GM23338 (cell line): ENCODE data around the gene ALDH7A1. TPM values are rescaled to one million over a fixed set of nuclear protein-coding genes. Genes with fewer than 3 reads are reported as not detected.

ENCODE experiments used
- ATAC-seq: fragments of 200-7000 bp; cut with Tn5 transposase; 3 replicates; pipeline ENCODE4 v1.9.1; 2020
- DNase-seq: peaks from one replicate; pipeline ENCODE4 v3.0.0-alpha.2; 2015; ENCODE audit warnings: low spot score
- H2AFZ ChIP-seq: fragments of 200-600 bp; sonication (generic); 2 replicates; pipeline ENCODE4 v1.8.0; 2016; ENCODE audit warnings: antibody characterized with exemption, mild to moderate bottlenecking, moderate library complexity
- H3F3A ChIP-seq: fragments of 200-600 bp; sonication (generic); replicated peaks from 2 replicates; pipeline ENCODE4 v1.8.0; 2017; ENCODE audit warnings: antibody characterized with exemption, mixed run types, low read depth
- H3K27ac ChIP-seq: fragments of 200-600 bp; sonication (generic); 2 replicates; pipeline ENCODE4 v1.6.1; 2016; ENCODE audit warnings: low read depth
- H3K27me3 ChIP-seq: fragments of 200-600 bp; sonication (generic); 2 replicates; pipeline ENCODE4 v1.8.0; 2016; ENCODE audit warnings: mild to moderate bottlenecking, mixed run types, moderate library complexity; ENCODE audit not compliant: insufficient read depth
- H3K36me3 ChIP-seq: fragments of 200-600 bp; sonication (generic); 2 replicates; pipeline ENCODE4 v1.8.0; 2016; ENCODE audit warnings: mild to moderate bottlenecking; ENCODE audit not compliant: insufficient read depth
- H3K4me1 ChIP-seq: fragments of 200-600 bp; sonication (generic); 2 replicates; pipeline ENCODE4 v1.8.0; 2016; ENCODE audit warnings: mild to moderate bottlenecking, moderate library complexity; ENCODE audit not compliant: insufficient read depth
- H3K4me2 ChIP-seq: fragments of 200-600 bp; sonication (generic); 2 replicates; pipeline ENCODE4 v1.7.1; 2017; ENCODE audit warnings: mixed run types
- H3K4me3 ChIP-seq: fragments of 200-600 bp; sonication (generic); 2 replicates; pipeline ENCODE4 v1.6.1; 2016; ENCODE audit warnings: mixed run types
- H3K79me2 ChIP-seq: fragments of 200-600 bp; sonication (generic); replicated peaks from 2 replicates; pipeline ENCODE4 v1.8.0; 2017; ENCODE audit warnings: mild to moderate bottlenecking; ENCODE audit not compliant: insufficient read depth
- H3K9me2 ChIP-seq: fragments of 200-600 bp; sonication (generic); 2 replicates; pipeline ENCODE4 v1.8.0; 2017; ENCODE audit not compliant: insufficient read depth
- H4K20me1 ChIP-seq: fragments of 200-600 bp; sonication (generic); replicated peaks from 2 replicates; pipeline ENCODE4 v1.8.0; 2017; ENCODE audit warnings: mild to moderate bottlenecking; ENCODE audit not compliant: insufficient read depth
- H3K27ac Mint-ChIP-seq: 2 replicates; pipeline ENCODE4 v1.8.0; 2020; ENCODE audit warnings: inconsistent platforms, mild to moderate bottlenecking, moderate library complexity, mixed read lengths
- H3K27me3 Mint-ChIP-seq: 3 replicates; pipeline ENCODE4 v1.8.0; 2022; ENCODE audit warnings: low read depth, mild to moderate bottlenecking, moderate library complexity, mixed read lengths, inconsistent platforms; ENCODE audit not compliant: insufficient read depth, poor library complexity
- H3K36me3 Mint-ChIP-seq: 3 replicates; pipeline ENCODE4 v1.8.0; 2021; ENCODE audit warnings: low read depth, mild to moderate bottlenecking, inconsistent platforms, moderate library complexity, mixed read lengths
- H3K4me1 Mint-ChIP-seq: 3 replicates; pipeline ENCODE4 v1.8.0; 2020; ENCODE audit warnings: mild to moderate bottlenecking, inconsistent platforms, mixed read lengths
- H3K4me3 Mint-ChIP-seq: 3 replicates; pipeline ENCODE4 v1.8.0; 2021; ENCODE audit warnings: moderate library complexity, mild to moderate bottlenecking, inconsistent platforms, mixed read lengths
- H3K9me3 Mint-ChIP-seq: 3 replicates; pipeline ENCODE4 v1.8.0; 2020; ENCODE audit warnings: moderate library complexity, mild to moderate bottlenecking, inconsistent platforms, mixed read lengths
- CREB1 ChIP-seq: fragments of 250-450 bp; sonication (Bioruptor Pico); IDR thresholded peaks from 2 replicates; pipeline ENCODE4 v1.5.0; 2020; ENCODE audit warnings: low read depth, mild to moderate bottlenecking, moderate library complexity
- CTCF ChIP-seq, 2 experiments: fragments of 200-600 bp in 1 of 2; sonication (generic) in 1 of 2; conservative IDR thresholded peaks; 2 replicates each; pipeline versions ENCODE4 v1.5.1 to v1.6.1; 2016 to 2017; ENCODE audit warnings: antibody characterized with exemption in 2 of 2, low read depth in 2 of 2, mild to moderate bottlenecking in 2 of 2, moderate library complexity in 1 of 2
- EZH2 ChIP-seq: fragments of 200-600 bp; sonication (generic); IDR thresholded peaks from one replicate; pipeline ENCODE4 v1.8.0; 2017; ENCODE audit warnings: antibody characterized with exemption, mild to moderate bottlenecking, low read depth; ENCODE audit not compliant: unreplicated experiment
- NANOG ChIP-seq: IDR thresholded peaks from 2 replicates; pipeline ENCODE4 v1.6.1; 2016; ENCODE audit warnings: antibody characterized with exemption, borderline replicate concordance
- POLR2AphosphoS5 ChIP-seq: IDR thresholded peaks from 2 replicates; pipeline ENCODE4 v1.6.1; 2016; ENCODE audit warnings: antibody characterized with exemption, low read depth
- REST ChIP-seq: IDR thresholded peaks from one replicate; pipeline ENCODE4 v1.6.1; 2018; ENCODE audit warnings: antibody characterized with exemption; ENCODE audit not compliant: unreplicated experiment
- STAT1 ChIP-seq: IDR thresholded peaks from one replicate; pipeline ENCODE4 v1.6.1; 2016; ENCODE audit warnings: antibody characterized with exemption; ENCODE audit not compliant: unreplicated experiment
- ZNF114 ChIP-seq: fragments of 250-450 bp; sonication (Bioruptor Pico); IDR thresholded peaks from 2 replicates; pipeline ENCODE4 v1.5.0; 2020; ENCODE audit warnings: mild to moderate bottlenecking, moderate library complexity
- ZNF331 ChIP-seq: fragments of 250-450 bp; sonication (Bioruptor Pico); IDR thresholded peaks from 2 replicates; pipeline ENCODE4 v1.5.0; 2020; ENCODE audit warnings: low read depth, mild to moderate bottlenecking, moderate library complexity
- ZNF462 ChIP-seq: fragments of 250-450 bp; sonication (Bioruptor Pico); IDR thresholded peaks from 2 replicates; pipeline ENCODE4 v1.5.0; 2020; ENCODE audit warnings: mild to moderate bottlenecking, moderate library complexity
- polyA plus RNA-seq: library from polyadenylated mRNA; unstranded; fragments of >200 nt; fragmentation: Nextera tagmentation; extraction: Ambion mirVana; gene quantifications from 2 replicates; pipeline ENCODE4 v1.2.1, GENCODE V29; 2016
- total RNA-seq: library from RNA; depleted of rRNA; stranded (reverse); fragments of >200 nt; shearing (Covaris generic); gene quantifications from 2 replicates; pipeline ENCODE4 v1.2.3, GENCODE V29; 2014

Gene ALDH7A1
- total and polyA plus RNA-seq, 2 experiments from 2014 or later: 122 to 198 TPM

GRCh38 chr5:126605525-126605924 lies 10.5 kb upstream of the ALDH7A1 start:
- Mint-ChIP-seq H3K36me3 (peaks cover 66% of the 10 kb centered on the region), H3K4me1 (peaks cover 16% of the 10 kb centered on the region), H3K27ac (no peak overlapping the region), H3K4me3 (0 out of 3 replicates have a peak overlapping the region, but pooled peaks have one; percentile 8), H3K27me3 (peaks cover 5% of the 10 kb centered on the region), H3K9me3 (no peaks in the 10 kb centered on the region)
- DNase-seq: no peak
- no peak for ATAC-seq
- Histone ChIP-seq H3K79me2 (peaks cover 93% of the 10 kb centered on the region), H2AFZ (no peak overlapping the region), H3K4me3 (peak overlapping the region; percentile 34; the same call in 1 of the 2 replicates), H3F3A (peaks cover 12% of the 10 kb centered on the region), H3K4me1 (peaks cover 24% of the 10 kb centered on the region), H3K4me2 (peak overlapping the region; percentile 56; the same call in 1 of the 2 replicates), H4K20me1 (peaks cover 63% of the 10 kb centered on the region), H3K36me3 (peaks cover 46% of the 10 kb centered on the region), H3K27ac (no peak overlapping the region), H3K27me3 (no peaks in the 10 kb centered on the region), H3K9me2 (no peaks in the 10 kb centered on the region)
- TF ChIP-seq CREB1 (CRISPR knock-in tag) (no peak), EZH2 (no peak), STAT1 (no peak)

GRCh38 chr5:126603402-126603991 lies 8.5 kb upstream of the ALDH7A1 start:
- Histone ChIP-seq H3K9me2 (no peaks in the 10 kb centered on the region), H3K27ac (peak overlapping the region; percentile 77), H3K4me1 (peaks cover 39% of the 10 kb centered on the region), H3K4me2 (peak overlapping the region; percentile 56; the same call in 1 of the 2 replicates), H2AFZ (no peak overlapping the region), H3F3A (peaks cover 12% of the 10 kb centered on the region), H4K20me1 (peaks cover 52% of the 10 kb centered on the region), H3K27me3 (no peaks in the 10 kb centered on the region), H3K36me3 (peaks cover 33% of the 10 kb centered on the region), H3K79me2 (peaks cover 73% of the 10 kb centered on the region), H3K4me3 (0 out of 2 replicates have a peak overlapping the region, but pooled peaks have one; percentile 13)
- no peaks in the 10 kb centered on the region for H3K9me3 Mint-ChIP-seq
- H3K27me3 Mint-ChIP-seq: peaks cover 12% of the 10 kb centered on the region
- DNase-seq (no peak), ATAC-seq (no peak)
- peaks cover 35% of the 10 kb centered on the region for H3K4me1 Mint-ChIP-seq
- 0 out of 2 replicates have a peak overlapping the region, but pooled peaks have one; percentile 12 for H3K27ac Mint-ChIP-seq
- peaks cover 49% of the 10 kb centered on the region for H3K36me3 Mint-ChIP-seq
- peak overlapping the region; percentile 0; the same call in 1 of the 3 replicates for H3K4me3 Mint-ChIP-seq
- TF ChIP-seq ZNF114: no peak
- 0 out of 4 replicates have a peak, but pooled peaks of 1 of the 2 experiments have one; percentile 9 for TF ChIP-seq CTCF (conservative IDR thresholded peaks at IDR 0.05; ENCODE audit: low read depth in 2 of 2)
- no peak for TF ChIP-seq EZH2
- no peak for TF ChIP-seq ZNF462 (CRISPR knock-in tag)
- TF ChIP-seq ZNF331 (CRISPR knock-in tag): no peak
- no peak for TF ChIP-seq NANOG
- TF ChIP-seq POLR2AphosphoS5: no peak
- no peak for TF ChIP-seq REST
